GM12865 (cell line): ENCODE measurements around the gene B3GAT1.

Experiments used
- DNase-seq: peaks from one replicate; pipeline ENCODE4 v3.0.0; 2010; ENCODE audit warnings: low read depth
- H3K4me3 ChIP-seq: 2 replicates; pipeline ENCODE4 v1.5.1; 2011; ENCODE audit warnings: mild to moderate bottlenecking, low read depth, low read length, control low read depth
- TF ChIP-seq, protein P1 (sequence below): IDR thresholded peaks from 2 replicates; pipeline ENCODE4 v1.5.1; 2011; ENCODE audit warnings: low read length, control low read depth, low read depth, inconsistent platforms; ENCODE audit not compliant: insufficient read depth; ENCODE audit errors: missing control alignments

The B3GAT1 gene

DNA sequence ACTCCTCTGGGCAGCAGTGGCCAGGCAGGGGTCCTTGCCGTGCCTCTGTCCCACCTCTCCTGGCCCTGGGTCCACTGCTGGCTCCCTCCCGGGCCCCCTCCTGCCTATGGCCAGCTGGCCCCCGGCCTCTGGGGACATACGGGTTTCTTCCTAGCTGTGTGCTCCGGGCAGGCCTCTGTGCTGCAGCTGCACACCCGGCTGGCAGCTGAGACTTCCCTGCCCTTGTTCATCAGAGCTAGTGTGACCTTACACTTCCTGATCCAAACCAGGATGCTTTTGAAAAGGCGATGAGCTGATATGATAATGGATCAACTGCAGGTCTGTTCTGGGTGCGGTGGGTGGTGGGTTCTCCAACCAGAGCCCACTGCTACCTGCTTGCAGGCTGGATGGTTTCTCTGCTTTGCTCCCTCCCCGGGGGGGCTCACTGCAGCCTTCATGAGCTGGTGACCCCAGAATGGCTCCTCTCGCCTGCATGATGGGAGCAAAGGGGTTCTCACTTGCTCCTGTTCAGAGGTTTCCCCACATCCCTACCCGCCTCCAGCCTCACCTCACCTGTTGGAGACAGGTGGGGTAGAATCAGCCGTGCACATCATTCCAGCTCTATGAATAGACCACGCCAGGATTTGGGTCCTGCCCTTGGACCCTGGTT is 13.3 kb downstream of the B3GAT1 start:
- DNase-seq: no peak
- H3K4me3 ChIP-seq: no peak overlapping the region
- TF ChIP-seq, protein P1, sequence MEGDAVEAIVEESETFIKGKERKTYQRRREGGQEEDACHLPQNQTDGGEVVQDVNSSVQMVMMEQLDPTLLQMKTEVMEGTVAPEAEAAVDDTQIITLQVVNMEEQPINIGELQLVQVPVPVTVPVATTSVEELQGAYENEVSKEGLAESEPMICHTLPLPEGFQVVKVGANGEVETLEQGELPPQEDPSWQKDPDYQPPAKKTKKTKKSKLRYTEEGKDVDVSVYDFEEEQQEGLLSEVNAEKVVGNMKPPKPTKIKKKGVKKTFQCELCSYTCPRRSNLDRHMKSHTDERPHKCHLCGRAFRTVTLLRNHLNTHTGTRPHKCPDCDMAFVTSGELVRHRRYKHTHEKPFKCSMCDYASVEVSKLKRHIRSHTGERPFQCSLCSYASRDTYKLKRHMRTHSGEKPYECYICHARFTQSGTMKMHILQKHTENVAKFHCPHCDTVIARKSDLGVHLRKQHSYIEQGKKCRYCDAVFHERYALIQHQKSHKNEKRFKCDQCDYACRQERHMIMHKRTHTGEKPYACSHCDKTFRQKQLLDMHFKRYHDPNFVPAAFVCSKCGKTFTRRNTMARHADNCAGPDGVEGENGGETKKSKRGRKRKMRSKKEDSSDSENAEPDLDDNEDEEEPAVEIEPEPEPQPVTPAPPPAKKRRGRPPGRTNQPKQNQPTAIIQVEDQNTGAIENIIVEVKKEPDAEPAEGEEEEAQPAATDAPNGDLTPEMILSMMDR: no peak

DNA sequence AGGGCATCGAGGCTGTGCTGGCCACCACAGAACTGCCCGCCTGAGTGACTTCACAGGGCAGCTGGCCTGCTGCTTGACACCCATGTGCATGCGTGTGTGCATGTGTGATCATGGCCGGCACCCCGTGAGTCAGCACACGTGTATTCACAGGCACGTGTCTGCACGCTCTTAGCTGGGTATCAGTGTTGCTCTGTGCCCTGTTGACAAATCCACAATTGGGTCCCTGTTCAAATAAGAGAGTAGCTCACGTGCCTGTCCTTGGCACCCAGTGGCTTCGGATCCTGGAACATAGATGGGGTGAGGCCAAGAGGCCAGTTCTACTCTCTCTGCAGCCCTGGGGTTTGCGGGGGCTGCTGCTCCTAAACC is 14.0 kb downstream of the B3GAT1 start:
- TF ChIP-seq, protein P1: no peak
- no peak overlapping the region for H3K4me3 ChIP-seq
- no peak for DNase-seq

DNA sequence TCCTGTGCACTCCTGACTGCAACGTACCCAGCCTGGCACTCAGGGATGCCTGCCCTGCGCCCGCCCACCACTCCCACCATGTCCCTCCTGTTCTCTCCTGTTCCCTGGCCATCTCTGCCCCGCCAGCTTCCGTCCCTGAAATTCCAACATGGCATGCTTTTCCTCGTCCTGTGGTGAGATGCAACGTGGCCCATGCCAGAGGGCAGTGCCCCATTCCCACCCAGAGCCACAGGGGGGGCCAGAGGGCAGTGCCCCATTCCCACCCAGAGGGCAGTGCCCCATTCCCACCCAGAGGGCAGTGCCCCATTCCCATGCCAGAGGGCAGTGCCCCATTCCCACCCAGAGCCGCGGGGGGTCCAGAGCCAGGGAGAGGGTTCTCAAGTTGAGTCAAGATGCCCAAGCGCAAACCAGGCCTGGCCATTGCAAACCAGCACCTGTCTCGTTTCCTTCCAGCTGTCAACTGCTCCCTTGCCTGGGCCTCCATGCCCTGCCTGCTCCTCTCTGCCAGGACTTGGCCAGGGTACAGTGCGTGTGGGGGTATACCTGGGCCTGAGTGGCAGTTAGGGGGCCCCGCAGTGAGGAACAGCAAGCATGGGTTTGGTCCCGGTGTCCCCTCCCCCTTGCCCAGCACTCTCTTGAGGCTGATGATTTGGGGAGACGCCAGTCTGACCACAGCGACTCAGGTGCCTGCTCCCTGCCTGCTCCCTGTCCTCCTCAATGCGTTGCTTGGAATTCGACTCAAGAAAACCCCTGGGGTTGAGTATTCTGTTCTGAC is 14.6 kb downstream of the B3GAT1 start:
- no peak overlapping the region for H3K4me3 ChIP-seq
- no peak for DNase-seq
- TF ChIP-seq, protein P1: no peak

DNA sequence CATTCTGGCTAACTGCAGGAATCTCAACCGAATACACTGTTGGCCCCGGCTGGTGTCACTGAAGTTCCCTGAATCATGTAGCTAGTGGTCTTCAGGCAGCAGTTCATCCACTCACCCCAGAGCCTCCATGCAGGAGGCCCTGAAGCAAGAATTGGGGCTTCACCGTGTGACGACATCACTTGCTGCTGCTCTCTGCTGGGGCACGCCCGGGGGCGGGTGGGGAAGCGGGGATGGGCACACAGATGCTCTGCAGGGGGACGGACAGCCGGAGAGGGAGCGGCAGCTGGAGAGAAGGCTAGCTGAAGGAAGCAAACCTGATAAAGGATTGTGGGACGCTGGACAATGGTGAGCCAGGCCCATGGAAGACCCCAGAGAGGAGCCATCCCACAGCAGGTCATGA is 17.0 kb downstream of the B3GAT1 start:
- H3K4me3 ChIP-seq: no peak overlapping the region
- DNase-seq: no peak
- TF ChIP-seq, protein P1: no peak

DNA sequence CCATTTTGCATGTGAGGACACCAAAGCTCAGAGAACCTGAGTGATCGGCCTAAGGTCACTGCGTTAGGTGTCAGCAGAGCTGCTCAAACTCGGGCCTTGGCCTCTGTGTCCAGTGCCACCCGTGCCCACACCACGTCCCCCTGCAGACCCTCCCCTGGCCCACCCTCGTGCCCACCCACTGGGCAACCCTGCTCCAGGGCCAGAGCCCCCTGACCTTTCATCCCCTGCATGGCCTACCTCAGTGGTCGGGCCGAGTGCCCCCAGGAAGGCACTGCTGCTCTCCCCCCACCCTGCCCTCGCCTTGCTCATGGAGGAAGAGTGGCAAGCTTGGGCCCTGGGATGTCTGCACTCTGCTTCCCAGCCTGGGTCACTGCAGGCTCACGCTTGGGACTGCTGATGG is 17.7 kb downstream of the B3GAT1 start:
- no peak overlapping the region for H3K4me3 ChIP-seq
- TF ChIP-seq, protein P1: no peak
- no peak for DNase-seq

DNA sequence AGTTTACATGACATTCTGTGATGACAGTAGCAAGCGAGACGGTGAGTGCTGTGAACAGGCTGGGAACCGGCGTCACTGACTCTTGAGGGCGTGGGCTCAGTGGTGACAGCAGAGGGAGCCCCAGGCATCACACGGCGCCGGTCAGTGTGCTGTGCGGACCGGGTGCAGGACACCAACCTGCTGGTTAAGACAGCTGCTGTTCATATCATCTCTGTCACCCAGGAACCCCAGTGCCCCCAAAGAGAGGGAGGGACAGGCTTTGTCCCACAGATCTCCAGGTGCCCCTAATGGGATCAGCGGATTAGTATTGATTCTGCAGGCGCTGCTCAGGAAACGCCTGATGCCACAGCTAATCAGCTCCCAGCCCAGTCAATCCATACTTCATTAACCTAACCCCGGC is 18.4 kb downstream of the B3GAT1 start:
- no peak for DNase-seq
- TF ChIP-seq, protein P1: no peak
- no peak overlapping the region for H3K4me3 ChIP-seq
